Colonic mucosa (tissue), 4 donors: ENCODE measurements around the gene VAV2. TPM values are rescaled to one million over a fixed set of nuclear protein-coding genes. Genes with fewer than 3 reads are reported as not detected.
"Not testable (repeated sequence)": the region's sequence is repeated elsewhere in the genome, so short reads cannot be mapped to it uniquely, and the experiment has no call there.

ENCODE experiments used
- DNase-seq: peaks from one replicate; pipeline ENCODE4 v3.0.0-alpha.2; 2020
- H3K27ac ChIP-seq: fragments of 200-600 bp; one replicate; pipeline ENCODE4 v1.8.0; 2021
- H3K27me3 ChIP-seq: fragments of 200-600 bp; one replicate; pipeline ENCODE4 v1.8.0; 2021
- H3K36me3 ChIP-seq: fragments of 200-600 bp; one replicate; pipeline ENCODE4 v1.8.0; 2021
- H3K4me1 ChIP-seq: fragments of 200-600 bp; one replicate; pipeline ENCODE4 v1.8.0; 2021; ENCODE audit warnings: mild to moderate bottlenecking
- H3K4me3 ChIP-seq: fragments of 200-600 bp; one replicate; pipeline ENCODE4 v1.8.0; 2021
- H3K9ac ChIP-seq, 2 donors: one replicate each; pipeline ENCODE4 v1.7.0; 2013; ENCODE audit warnings: control low read depth in 2 of 2, low read depth in 2 of 2, low read length in 2 of 2
- H3K9me3 ChIP-seq: fragments of 200-600 bp; one replicate; pipeline ENCODE4 v1.8.0; 2021
- CTCF ChIP-seq: fragments of 200-600 bp; IDR thresholded peaks from one replicate; pipeline ENCODE4 v1.8.0; 2022; ENCODE audit warnings: antibody characterized with exemption, mild to moderate bottlenecking
- intact Hi-C: fragments of 100-400 bp; cut with DNase I; formaldehyde crosslinking; loops from one replicate; pipeline ENCODE4 v1.14.1; 2022
- total RNA-seq, 2 donors: library from RNA; stranded (reverse); fragmentation: NEBNext Ultra II Directional in 1 of 2; extraction: Animal tissue kit (Norgen Biotek cat#: 25700) in 1 of 2; gene quantifications; one replicate each; pipeline ENCODE4 v1.2.1, GENCODE V29; 2021
- donor health status: healthy.
- donor health status: DM: no; HTN: no; CAD: no.
- donor health status: DM: no; HTN: no; CAD: no.

Gene VAV2
- total RNA-seq, 2 donors from 2014 or later: 30.7 to 45.1 TPM

- no peak for DNase-seq
- peaks cover 8% of the 10 kb centered on the region for H3K4me1 ChIP-seq
- intact Hi-C loops: no loop called here
- TF ChIP-seq CTCF: no peak
- H3K27ac ChIP-seq: no peak overlapping the region
- no peaks in the 10 kb centered on the region for H3K36me3 ChIP-seq
- H3K9me3 ChIP-seq: no peaks in the 10 kb centered on the region
- H3K4me3 ChIP-seq: peak overlapping the region; percentile 59
- H3K9ac ChIP-seq: peak overlapping the region in 1 of 2 donors; percentile 47
- H3K27me3 ChIP-seq: no peaks in the 10 kb centered on the region
These were observed 2.3 kb downstream of the VAV2 start for GRCh38 chr9:133989625-133990365.

GRCh38 chr9:133988771-133989170 is 3.4 kb downstream of the VAV2 start:
- H3K27ac ChIP-seq, intact Hi-C loops, H3K9me3 ChIP-seq, H3K4me3 ChIP-seq, H3K9ac ChIP-seq, H3K36me3 ChIP-seq, DNase-seq, H3K27me3 ChIP-seq, H3K4me1 ChIP-seq: not testable (repeated sequence)

DNA sequence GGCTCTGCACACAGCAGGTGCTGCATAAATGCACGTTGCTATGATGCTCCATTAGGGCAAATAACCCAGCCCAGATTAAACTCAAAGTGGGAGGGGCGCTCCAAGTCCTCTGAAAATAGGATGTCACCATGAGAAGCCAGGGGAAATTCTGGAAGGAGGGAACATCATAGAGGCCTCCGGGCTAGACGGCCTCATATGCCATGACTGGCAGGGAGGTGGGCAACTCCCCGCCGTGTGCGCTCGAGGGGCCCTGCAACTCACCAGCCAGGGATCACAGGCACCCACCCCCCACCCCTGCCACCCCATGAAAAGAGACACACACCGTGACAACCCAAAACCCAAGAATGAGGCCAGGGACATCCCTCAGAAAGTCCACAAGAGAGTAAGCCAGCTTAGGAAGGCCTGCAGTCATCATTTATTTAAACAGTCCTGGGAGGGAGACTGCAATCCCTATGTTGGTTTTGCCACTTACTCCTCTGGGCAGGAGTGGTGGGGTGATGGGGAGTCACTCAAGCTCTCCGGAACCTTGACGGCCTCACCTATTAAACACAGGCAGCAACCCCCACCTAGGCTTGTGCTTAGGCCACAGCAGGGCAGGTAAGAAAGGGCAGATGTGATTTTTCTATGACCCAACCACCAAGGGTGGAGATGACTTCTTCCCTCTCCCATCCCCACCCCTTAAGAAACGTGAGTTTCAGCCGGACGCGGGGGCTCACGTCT is 4.0 kb downstream of the VAV2 start:
- no peak for TF ChIP-seq CTCF
- H3K4me1 ChIP-seq: no peaks in the 10 kb centered on the region
- H3K27ac ChIP-seq: no peak overlapping the region
- H3K27me3 ChIP-seq: no peaks in the 10 kb centered on the region
- DNase-seq: no peak
- no peaks in the 10 kb centered on the region for H3K9me3 ChIP-seq
- intact Hi-C loops: no loop called here
- no peak overlapping the region for H3K4me3 ChIP-seq
- no peak overlapping the region for H3K9ac ChIP-seq
- H3K36me3 ChIP-seq: no peaks in the 10 kb centered on the region

- no peaks in the 10 kb centered on the region for H3K4me1 ChIP-seq
- DNase-seq: no peak
- no peak for TF ChIP-seq CTCF
- H3K9ac ChIP-seq: no peak overlapping the region
- no peaks in the 10 kb centered on the region for H3K36me3 ChIP-seq
- no peaks in the 10 kb centered on the region for H3K27me3 ChIP-seq
- no peak overlapping the region for H3K27ac ChIP-seq
- no peak overlapping the region for H3K4me3 ChIP-seq
- no peaks in the 10 kb centered on the region for H3K9me3 ChIP-seq
- intact Hi-C loops: no loop called here
These were observed 4.7 kb downstream of the VAV2 start for GRCh38 chr9:133987446-133987788.

- Histone ChIP-seq H3K27ac (no peak overlapping the region), H3K9me3 (no peaks in the 10 kb centered on the region), H3K4me1 (no peaks in the 10 kb centered on the region), H3K27me3 (no peaks in the 10 kb centered on the region), H3K4me3 (no peak overlapping the region), H3K36me3 (no peaks in the 10 kb centered on the region), H3K9ac (no peak overlapping the region)
- no peak for TF ChIP-seq CTCF
- DNase-seq: no peak
- intact Hi-C loops: no loop called here
These were observed 5.2 kb downstream of the VAV2 start for GRCh38 chr9:133986774-133987445.
